Panc1 (cell line): ENCODE results near the gene EIPR1. TPM values are rescaled to one million over a fixed set of nuclear protein-coding genes. Genes with fewer than 3 reads are reported as not detected.

Experiments used
- ATAC-seq: fragments of 200-7000 bp; cut with Tn5 transposase; 2 replicates; pipeline ENCODE4 v1.9.1; 2020; ENCODE audit warnings: mild to moderate bottlenecking, moderate library complexity
- BruUV-seq: library from RNA; stranded (reverse); fragments of 400-500 nt; replicated peaks from 2 replicates; lab custom pipeline; 2021; lab: Mats Ljungman, UMichigan
- CTCF ChIA-PET: fragments of 300-600 bp; sonication (Branson Sonifier 250); formaldehyde crosslinking; loops from one replicate; lab custom pipeline; 2022; ENCODE audit warnings: antibody characterized with exemption; lab: Charles Lee
- POLR2A ChIA-PET: fragments of 300-600 bp; sonication (Branson Sonifier 250); formaldehyde crosslinking; loops from one replicate; lab custom pipeline; 2022; ENCODE audit warnings: antibody characterized with exemption; lab: Charles Lee
- DNase-seq: peaks from one replicate; pipeline ENCODE4 v3.0.0-alpha.2; 2010; ENCODE audit warnings: low read depth, low spot score
- H3K27ac ChIP-seq: 2 replicates; pipeline ENCODE4 v1.5.1; 2011; ENCODE audit warnings: mild to moderate bottlenecking, low read length, inconsistent platforms
- H3K27me3 ChIP-seq: fragments of 200-500 bp; sonication (Bioruptor generic); 2 replicates; pipeline ENCODE4 v1.6.0; 2014; ENCODE audit warnings: low read length, inconsistent platforms; ENCODE audit not compliant: control insufficient read depth, insufficient read depth
- H3K36me3 ChIP-seq: fragments of 200-500 bp; sonication (Bioruptor generic); 2 replicates; pipeline ENCODE4 v1.5.1; 2014; ENCODE audit warnings: inconsistent platforms, mild to moderate bottlenecking, low read length, moderate library complexity; ENCODE audit not compliant: control insufficient read depth, insufficient read depth
- H3K4me1 ChIP-seq: 2 replicates; pipeline ENCODE4 v1.5.1; 2011; ENCODE audit warnings: inconsistent platforms, mild to moderate bottlenecking, low read length, moderate library complexity; ENCODE audit not compliant: control insufficient read depth, insufficient read depth
- H3K4me3 ChIP-seq, 2 experiments: 2 replicates each; pipeline ENCODE4 v1.5.1; 2011 to 2012; ENCODE audit warnings: low read depth in 2 of 2, low read length in 2 of 2, mild to moderate bottlenecking in 2 of 2, inconsistent platforms in 1 of 2, moderate library complexity in 1 of 2
- H3K9me3 ChIP-seq: fragments of 200-500 bp; sonication (Bioruptor generic); 2 replicates; pipeline ENCODE4 v1.5.1; 2014; ENCODE audit warnings: low read depth, mild to moderate bottlenecking, inconsistent platforms, low read length, moderate library complexity; ENCODE audit not compliant: control insufficient read depth, insufficient read depth
- CTCF ChIP-seq: fragments of 450-650 bp; IDR thresholded peaks from 2 replicates; pipeline ENCODE4 v1.5.1; 2017; ENCODE audit warnings: mild to moderate bottlenecking
- POLR2AphosphoS5 ChIP-seq: IDR thresholded peaks from 2 replicates; pipeline ENCODE4 v1.6.1; 2012; ENCODE audit warnings: mild to moderate bottlenecking, low read depth, low read length, moderate library complexity
- SIN3A ChIP-seq: IDR thresholded peaks from 2 replicates; pipeline ENCODE4 v1.6.1; 2012; ENCODE audit warnings: low read depth, mild to moderate bottlenecking, low read length, moderate library complexity, borderline replicate concordance; ENCODE audit not compliant: insufficient read depth
- TCF7L2 ChIP-seq: IDR thresholded peaks from 2 replicates; pipeline ENCODE4 v1.6.1; 2011; ENCODE audit warnings: mild to moderate bottlenecking, low read depth, low read length, inconsistent platforms
- in situ Hi-C: cut with HindIII; loops from 2 replicates; pipeline ENCODE4 v1.10.0; 2016; ENCODE audit warnings: low sequenced_read_pairs, low pct_unique_long_range_greater_than_20kb
- intact Hi-C: fragments of 100-400 bp; cut with micrococcal nuclease; formaldehyde crosslinking; loops from one replicate; pipeline ENCODE4 v1.10.0; 2022; ENCODE audit not compliant: unreplicated experiment
- total RNA-seq: library from RNA; stranded (reverse); gene quantifications from one replicate; pipeline ENCODE4 v1.2.1, GENCODE V29; 2021; ENCODE audit not compliant: unreplicated experiment
- TF ChIP-seq, protein P1 (sequence below), 2 experiments: IDR thresholded peaks; 2 replicates each; pipeline ENCODE4 v1.6.1; 2011 to 2012; ENCODE audit warnings: low read depth in 2 of 2, control low read depth in 1 of 2, low read length in 1 of 2, mild to moderate bottlenecking in 1 of 2, moderate library complexity in 1 of 2; ENCODE audit not compliant: insufficient read depth in 1 of 2

The EIPR1 gene
- total RNA-seq, 1 experiment from 2014 or later, result 26.7 TPM

DNA sequence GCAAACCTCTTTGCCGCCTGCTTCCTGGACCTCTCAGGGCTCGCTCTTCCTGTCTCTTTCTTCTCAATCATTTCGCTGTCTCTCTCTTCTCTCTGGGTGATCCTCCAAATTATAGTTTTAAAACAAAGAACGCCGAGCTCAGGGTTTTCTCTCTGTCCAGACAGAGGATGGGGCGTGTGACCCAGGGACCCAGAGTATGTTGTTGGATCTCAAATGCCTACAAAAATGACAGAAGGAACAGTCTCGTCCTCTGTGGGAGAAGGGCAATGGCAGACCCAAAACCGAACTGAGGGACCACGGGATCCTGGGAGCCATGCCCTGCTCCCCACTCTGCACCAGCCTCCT, 88.5 kb downstream of the EIPR1 start:
- H3K4me3 ChIP-seq, result no peak overlapping the region
- BruUV-seq, result no TSS peak
- ChIA-PET POLR2A (no interaction called here), CTCF (no interaction called here)
- H3K9me3 ChIP-seq, result no peaks in the 10 kb centered on the region
- TF ChIP-seq CTCF (no peak), SIN3A (no peak), TCF7L2 (no peak), POLR2AphosphoS5 (no peak)
- TF ChIP-seq, protein P1, sequence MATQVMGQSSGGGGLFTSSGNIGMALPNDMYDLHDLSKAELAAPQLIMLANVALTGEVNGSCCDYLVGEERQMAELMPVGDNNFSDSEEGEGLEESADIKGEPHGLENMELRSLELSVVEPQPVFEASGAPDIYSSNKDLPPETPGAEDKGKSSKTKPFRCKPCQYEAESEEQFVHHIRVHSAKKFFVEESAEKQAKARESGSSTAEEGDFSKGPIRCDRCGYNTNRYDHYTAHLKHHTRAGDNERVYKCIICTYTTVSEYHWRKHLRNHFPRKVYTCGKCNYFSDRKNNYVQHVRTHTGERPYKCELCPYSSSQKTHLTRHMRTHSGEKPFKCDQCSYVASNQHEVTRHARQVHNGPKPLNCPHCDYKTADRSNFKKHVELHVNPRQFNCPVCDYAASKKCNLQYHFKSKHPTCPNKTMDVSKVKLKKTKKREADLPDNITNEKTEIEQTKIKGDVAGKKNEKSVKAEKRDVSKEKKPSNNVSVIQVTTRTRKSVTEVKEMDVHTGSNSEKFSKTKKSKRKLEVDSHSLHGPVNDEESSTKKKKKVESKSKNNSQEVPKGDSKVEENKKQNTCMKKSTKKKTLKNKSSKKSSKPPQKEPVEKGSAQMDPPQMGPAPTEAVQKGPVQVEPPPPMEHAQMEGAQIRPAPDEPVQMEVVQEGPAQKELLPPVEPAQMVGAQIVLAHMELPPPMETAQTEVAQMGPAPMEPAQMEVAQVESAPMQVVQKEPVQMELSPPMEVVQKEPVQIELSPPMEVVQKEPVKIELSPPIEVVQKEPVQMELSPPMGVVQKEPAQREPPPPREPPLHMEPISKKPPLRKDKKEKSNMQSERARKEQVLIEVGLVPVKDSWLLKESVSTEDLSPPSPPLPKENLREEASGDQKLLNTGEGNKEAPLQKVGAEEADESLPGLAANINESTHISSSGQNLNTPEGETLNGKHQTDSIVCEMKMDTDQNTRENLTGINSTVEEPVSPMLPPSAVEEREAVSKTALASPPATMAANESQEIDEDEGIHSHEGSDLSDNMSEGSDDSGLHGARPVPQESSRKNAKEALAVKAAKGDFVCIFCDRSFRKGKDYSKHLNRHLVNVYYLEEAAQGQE (IDR thresholded peaks at IDR 0.05; ENCODE audit: insufficient read depth in 1 of 2, low read depth in 2 of 2, low read length in 1 of 2), result no peak
- in situ Hi-C loops, result no loop called here
- no peaks in the 10 kb centered on the region for H3K27me3 ChIP-seq
- no peak for DNase-seq
- H3K36me3 ChIP-seq, result no peaks in the 10 kb centered on the region
- no peaks in the 10 kb centered on the region for H3K4me1 ChIP-seq
- intact Hi-C loops, result no loop called here
- no peak overlapping the region for H3K27ac ChIP-seq
- no peak for ATAC-seq

- H3K4me1 ChIP-seq, result no peaks in the 10 kb centered on the region
- no peaks in the 10 kb centered on the region for H3K27me3 ChIP-seq
- no peak overlapping the region for H3K4me3 ChIP-seq
- no peak for ATAC-seq
- no peak for TF ChIP-seq CTCF
- BruUV-seq, result no TSS peak
- no peaks in the 10 kb centered on the region for H3K36me3 ChIP-seq
- intact Hi-C loops (no loop called here), in situ Hi-C loops (no loop called here)
- ChIA-PET POLR2A (no interaction called here), CTCF (no interaction called here)
- no peak for DNase-seq
- H3K27ac ChIP-seq, result no peak overlapping the region
- H3K9me3 ChIP-seq, result no peaks in the 10 kb centered on the region
These were observed 89.0 kb downstream of the EIPR1 start for GRCh38 chr2:3288470-3289170.
